Neural cell (in vitro differentiated cells): ENCODE measurements around the gene ABCC8.

Source experiments
- CTCF ChIP-seq: fragments of 450-650 bp; IDR thresholded peaks from 2 replicates; pipeline ENCODE4 v1.5.1; 2014; ENCODE audit warnings: antibody characterized with exemption, mild to moderate bottlenecking, moderate library complexity; ENCODE audit not compliant: poor library complexity, severe bottlenecking
- EP300 ChIP-seq: fragments of 450-650 bp; conservative IDR thresholded peaks from 2 replicates; pipeline ENCODE4 v1.6.1; 2014; ENCODE audit warnings: antibody characterized with exemption, mild to moderate bottlenecking, moderate library complexity; ENCODE audit not compliant: poor library complexity, severe bottlenecking
- EZH2 ChIP-seq: fragments of 200-600, 300-800 bp; shearing (Covaris generic), sonication (generic); IDR thresholded peaks from 2 replicates; pipeline ENCODE4 v1.6.1; 2014; ENCODE audit warnings: antibody characterized with exemption, low read length, borderline replicate concordance, mild to moderate bottlenecking; ENCODE audit not compliant: insufficient read depth, poor library complexity, severe bottlenecking
- MXI1 ChIP-seq: fragments of 450-650 bp; conservative IDR thresholded peaks from 2 replicates; pipeline ENCODE4 v1.6.1; 2014; ENCODE audit warnings: antibody characterized with exemption, mild to moderate bottlenecking; ENCODE audit not compliant: poor library complexity, severe bottlenecking
- POLR2AphosphoS5 ChIP-seq: IDR thresholded peaks from 2 replicates; pipeline ENCODE4 v1.6.1; 2012
- REST ChIP-seq: IDR thresholded peaks from 2 replicates; pipeline ENCODE4 v1.6.1; 2012; ENCODE audit warnings: borderline replicate concordance

- TF ChIP-seq CTCF (no peak), POLR2AphosphoS5 (no peak), MXI1 (no peak), EZH2 (no peak), EP300 (no peak), REST (no peak)
These were observed 68.0 kb downstream of the ABCC8 start for GRCh38 chr11:17408641-17409040.
